Brain pericyte (primary cell): Measurements from ENCODE around the gene NECAB2.

Experiments
- DNase-seq: peaks from one replicate; pipeline ENCODE4 v3.0.0-alpha.2; 2012; ENCODE audit warnings: low read depth, low spot score

Gene NECAB2

GRCh38 chr16:84024854-84025253 is 56.8 kb downstream of the NECAB2 start:
- DNase-seq: no peak

GRCh38 chr16:84026606-84027005 is 58.6 kb downstream of the NECAB2 start:
- no peak for DNase-seq

- DNase-seq: no peak
These were observed 59.6 kb downstream of the NECAB2 start for GRCh38 chr16:84027625-84028024.

GRCh38 chr16:84029297-84030047 is 61.4 kb downstream of the NECAB2 start:
- no peak for DNase-seq

- DNase-seq: no peak
These were observed 63.5 kb downstream of the NECAB2 start for GRCh38 chr16:84031556-84031955.

GRCh38 chr16:84032458-84033178 is 64.6 kb downstream of the NECAB2 start:
- DNase-seq: no peak

GRCh38 chr16:84033251-84034195 is 65.5 kb downstream of the NECAB2 start:
- no peak for DNase-seq

GRCh38 chr16:84034516-84034915 is 66.5 kb downstream of the NECAB2 start:
- DNase-seq: no peak

- DNase-seq: no peak
These were observed 68.1 kb downstream of the NECAB2 start for GRCh38 chr16:84036131-84036530.

- no peak for DNase-seq
These were observed 69.0 kb downstream of the NECAB2 start for GRCh38 chr16:84036982-84037425.

GRCh38 chr16:84038469-84038868 is 70.4 kb downstream of the NECAB2 start:
- DNase-seq: no peak

- no peak for DNase-seq
These were observed 71.7 kb downstream of the NECAB2 start for GRCh38 chr16:84039696-84040095.

- DNase-seq: no peak
These were observed 72.3 kb downstream of the NECAB2 start for GRCh38 chr16:84040226-84040822.

GRCh38 chr16:84040823-84041820 is 73.1 kb downstream of the NECAB2 start:
- no peak for DNase-seq

GRCh38 chr16:84041881-84042280 is 73.8 kb downstream of the NECAB2 start:
- DNase-seq: no peak

GRCh38 chr16:84042308-84042878 is 74.3 kb downstream of the NECAB2 start, which contains the start of gene SLC38A8:
Gene SLC38A8 (minus strand): TSS chr16:84042795. CDS start chr16:84042157, 638 bp downstream.
- DNase-seq: no peak

- DNase-seq: no peak
These were observed 74.9 kb downstream of the NECAB2 start for GRCh38 chr16:84042879-84043485.

GRCh38 chr16:84043486-84044117 is 75.6 kb downstream of the NECAB2 start:
- DNase-seq: no peak

GRCh38 chr16:84044118-84044488 is 76.1 kb downstream of the NECAB2 start:
- no peak for DNase-seq
